Stimulated activated CD4-positive, alpha-beta T cell treated with anti-CD3 and anti-CD28 coated beads, Interleukin-2, amount 100 ng/mL, for 24 hours (primary cell): Measurements from ENCODE around the gene GRM4.

Experiments used
- DNase-seq, 2 donors: peaks; one replicate each; pipeline ENCODE4 v3.0.0-alpha.2; 2020

Gene GRM4

DNA sequence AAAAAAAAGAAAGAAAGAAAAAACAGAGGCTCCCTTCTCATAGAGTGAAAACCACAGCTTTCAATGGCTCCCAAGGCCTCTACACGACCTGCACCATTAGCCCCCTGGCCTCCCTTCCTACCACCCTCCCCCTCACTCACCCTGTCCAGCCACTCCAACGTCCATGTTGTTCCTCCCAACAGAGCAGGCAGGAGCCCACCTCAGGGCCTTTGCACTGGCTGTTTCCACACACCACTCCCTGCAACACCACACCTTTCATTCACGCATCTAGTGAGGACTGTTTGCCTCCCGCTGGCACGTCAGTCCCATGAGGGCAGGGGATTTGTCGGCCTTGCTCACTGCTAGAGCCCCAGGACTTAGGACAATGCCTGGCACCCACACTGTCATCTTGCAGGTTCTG, 39.5 kb downstream of the GRM4 start:
- DNase-seq = no peak

DNA sequence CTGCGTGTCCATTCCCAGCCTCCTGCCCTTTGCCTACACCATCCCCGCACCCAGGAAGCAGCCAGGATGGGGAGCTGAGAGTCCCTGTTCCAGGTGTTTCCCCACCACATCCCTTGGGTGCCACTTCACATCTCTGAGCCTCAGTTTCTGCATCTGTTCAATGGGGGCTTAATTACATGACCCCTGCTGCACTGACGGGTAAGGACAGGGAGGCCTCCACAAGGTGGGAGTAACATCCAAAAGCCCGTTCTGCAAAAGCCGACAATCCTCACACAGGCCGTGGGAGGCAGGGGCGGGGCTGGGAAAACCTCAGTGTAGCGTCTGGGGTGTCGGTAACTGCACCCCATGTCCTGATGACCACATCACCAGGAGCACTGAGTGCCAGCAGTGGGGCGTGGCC, 41.3 kb downstream of the GRM4 start:
- DNase-seq = no peak

DNA sequence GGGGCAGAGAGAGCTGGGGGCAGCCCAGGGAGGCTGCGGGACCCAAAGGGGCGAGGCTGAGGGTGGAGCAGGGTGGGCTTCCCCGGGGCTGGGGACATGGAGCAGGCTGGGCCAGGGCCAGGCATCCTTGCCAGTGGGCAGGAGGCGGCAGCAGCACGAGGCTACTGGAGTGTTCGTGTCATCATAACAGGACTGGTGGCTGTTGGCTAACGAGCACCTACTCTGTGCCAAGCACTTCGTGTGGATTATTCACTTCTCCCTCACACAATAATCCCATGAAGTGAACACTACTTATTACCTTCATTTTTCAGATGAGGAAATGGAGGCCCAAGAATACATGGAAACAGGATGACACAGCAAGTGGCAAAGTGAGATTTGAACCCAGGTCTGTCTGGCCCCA, 41.7 kb downstream of the GRM4 start:
- no peak for DNase-seq

DNA sequence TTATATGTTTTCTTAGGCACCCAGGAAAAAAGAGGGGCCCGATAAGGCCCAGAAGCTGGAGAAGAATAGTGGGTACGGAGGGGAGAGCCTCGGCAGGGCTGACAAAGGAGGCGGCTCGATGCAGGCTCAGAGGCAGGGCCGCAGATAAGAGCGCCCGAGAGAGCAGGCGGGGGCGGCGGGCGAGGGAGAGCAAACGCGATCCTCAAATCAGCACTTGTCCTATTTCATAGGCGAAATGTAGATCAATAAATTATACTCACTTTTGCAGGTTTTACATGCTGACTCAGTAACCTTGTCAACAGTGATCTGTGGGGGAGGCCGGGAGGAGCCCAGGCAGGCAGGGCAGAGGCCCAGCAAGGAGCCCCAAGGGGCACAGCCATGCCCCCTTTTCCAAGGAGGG, 42.6 kb downstream of the GRM4 start:
- DNase-seq = no peak

DNA sequence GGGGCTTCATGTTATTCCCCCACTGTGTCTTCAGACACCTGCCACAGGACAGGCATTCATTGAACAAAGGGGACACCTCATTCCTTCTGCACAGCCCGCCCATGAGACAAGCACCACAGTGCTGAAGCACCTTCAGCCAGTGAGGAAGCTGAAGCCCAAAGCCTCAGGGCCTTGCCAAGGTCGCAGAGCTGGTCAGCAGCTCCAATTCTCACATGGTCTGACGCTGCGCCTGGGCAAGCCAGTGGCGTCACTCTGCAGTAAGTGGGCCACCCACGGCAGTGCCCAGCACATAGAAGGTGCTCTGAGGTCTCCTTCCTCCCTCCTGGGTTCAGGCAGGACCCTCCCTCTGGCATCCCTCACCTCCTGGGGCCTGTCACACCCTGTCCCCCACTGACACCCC, 43.2 kb downstream of the GRM4 start:
- DNase-seq = no peak

DNA sequence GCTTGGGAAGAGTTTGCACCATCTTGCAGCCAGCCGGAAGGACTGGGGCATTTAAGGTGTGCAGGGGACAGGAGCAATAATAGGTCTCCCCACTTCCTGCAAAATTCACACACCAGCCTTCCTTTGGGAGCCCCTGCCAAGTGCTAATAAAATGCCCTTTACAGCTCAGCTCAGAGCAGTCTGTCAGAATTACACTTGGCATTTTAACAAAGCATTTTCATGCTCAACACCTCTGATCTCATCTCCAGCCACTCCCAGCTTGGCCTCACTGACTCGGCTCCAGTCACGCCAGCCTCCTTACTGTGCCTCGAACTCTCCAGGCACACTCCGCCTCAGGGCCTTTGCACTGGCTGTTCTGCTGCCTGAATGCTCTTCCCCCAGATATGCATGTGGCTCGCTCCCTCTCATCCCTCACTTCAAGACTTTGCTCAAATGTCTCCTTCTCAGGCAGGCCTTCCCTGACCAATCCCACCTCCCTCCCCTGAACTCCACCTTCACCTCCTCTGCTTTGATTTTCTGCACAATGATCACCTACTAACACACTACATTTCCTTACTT, 43.7 kb downstream of the GRM4 start:
- DNase-seq = no peak

DNA sequence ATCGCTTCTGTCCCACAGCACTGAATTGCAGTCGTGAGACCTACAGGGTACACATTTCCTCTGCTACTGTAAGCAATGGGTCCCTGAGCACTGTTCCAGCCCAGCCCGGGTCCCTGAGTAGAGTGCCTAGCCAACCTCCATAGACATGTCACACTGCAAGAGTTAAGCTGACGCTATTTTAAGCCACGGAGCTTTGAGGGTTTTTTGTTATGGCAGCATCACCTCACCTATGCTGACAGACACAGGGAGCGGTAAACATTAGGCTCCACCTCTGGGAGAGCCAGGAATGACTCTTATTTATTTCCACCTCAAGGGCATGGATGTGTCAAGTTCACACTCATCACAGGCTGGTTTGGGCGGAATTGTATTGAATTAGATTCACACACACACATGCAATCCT, 45.1 kb downstream of the GRM4 start:
- no peak for DNase-seq

DNA sequence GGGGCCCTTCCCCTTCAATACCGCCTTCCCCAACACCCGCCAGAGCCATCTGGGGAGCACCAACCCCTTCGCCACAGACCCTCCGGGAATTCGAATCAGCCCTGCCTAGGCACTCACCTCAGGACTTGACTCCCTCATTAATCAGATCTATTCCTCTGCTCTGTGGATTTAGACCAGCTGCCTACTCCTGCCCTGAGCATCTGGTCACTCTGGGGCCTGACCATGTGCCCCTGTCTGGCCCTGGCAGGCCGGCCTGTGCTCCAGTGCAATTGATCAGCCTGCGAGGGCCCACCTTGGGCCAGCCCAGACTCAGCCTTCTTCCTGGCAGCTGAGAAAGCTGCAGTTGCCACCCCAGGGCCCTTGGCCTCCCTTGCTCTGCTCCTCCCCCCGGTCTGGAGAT, 46.0 kb downstream of the GRM4 start:
- no peak for DNase-seq

DNA sequence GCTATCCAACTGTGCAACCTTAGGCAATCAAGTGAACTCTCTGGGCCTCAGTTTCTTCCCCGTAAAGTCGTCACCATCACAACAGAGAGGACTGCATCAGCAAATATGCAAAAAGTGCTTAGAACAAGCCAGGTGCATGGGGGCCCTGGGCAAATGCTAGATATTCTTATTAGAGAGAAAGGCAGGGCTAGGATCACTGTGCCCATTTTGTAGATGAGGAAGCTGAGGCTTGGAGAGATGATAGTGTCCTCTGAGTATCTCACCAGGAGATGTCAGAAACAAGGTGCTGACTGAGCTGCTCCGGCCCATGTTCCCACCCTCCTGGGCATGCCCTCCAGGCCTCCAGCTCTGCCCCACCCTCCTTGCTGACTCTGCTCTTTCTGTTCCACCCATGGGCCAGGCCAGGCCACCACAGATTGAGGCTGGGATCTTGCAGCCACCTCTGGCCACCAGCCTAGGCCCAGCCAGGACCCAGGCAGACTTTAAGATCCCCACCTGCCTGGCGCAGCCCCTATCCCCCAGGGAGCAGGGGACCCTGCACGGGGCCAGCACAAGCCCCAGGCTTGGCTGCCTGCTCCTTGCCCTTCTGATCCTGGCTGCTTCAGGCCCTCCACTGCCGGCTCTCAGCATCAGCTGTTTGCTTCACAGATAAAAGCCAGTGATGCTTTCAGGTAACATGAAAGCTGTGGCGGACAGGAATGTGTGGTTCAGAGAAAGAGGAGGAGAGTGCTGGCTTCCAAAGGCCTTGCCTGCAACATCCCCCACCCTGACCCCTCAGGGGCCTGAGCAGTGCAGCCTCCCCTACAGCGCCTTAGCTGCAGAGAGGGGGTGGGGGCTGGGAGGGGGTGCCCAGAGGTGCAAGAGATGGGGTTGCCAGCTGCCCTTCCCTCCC, 47.6 kb downstream of the GRM4 start:
- no peak for DNase-seq

DNA sequence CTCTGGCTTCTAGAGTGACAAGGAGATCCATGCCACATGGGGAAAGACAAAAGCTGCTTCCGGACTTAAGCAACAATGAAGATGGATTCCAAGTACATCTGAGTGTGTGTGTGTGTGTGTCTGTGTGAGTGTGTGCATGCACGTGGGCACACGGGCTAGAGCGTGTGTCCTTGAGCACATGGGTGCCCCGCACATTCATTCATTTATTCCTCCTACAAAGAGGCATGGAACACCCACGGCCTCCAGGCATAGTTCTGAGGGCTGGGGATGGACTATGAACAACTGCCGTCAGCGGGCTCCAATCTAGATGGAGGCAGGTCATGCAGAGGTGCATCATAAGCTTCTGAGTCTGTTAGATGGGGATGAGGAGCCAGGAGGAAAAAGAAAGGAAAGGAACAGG, 49.1 kb downstream of the GRM4 start:
- DNase-seq = no peak

DNA sequence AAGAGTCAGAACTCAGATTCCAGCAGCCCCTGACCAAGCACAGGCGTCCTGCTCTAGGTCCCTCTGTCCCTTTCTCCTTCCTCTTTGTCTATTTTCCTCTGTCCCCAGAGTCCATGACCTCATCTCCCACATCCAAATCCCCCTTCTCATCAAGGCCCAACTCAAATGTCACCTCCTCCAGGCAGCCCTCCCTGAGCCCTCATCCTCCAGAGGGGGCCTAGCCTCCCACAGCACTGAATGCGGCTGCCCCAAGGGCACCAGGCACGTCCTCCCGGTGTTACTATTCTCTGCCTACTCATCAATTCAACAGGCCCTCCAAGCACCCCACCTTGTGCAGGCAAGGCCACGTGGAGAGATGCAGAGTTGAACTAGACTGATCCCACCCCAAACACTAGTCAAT, 49.7 kb downstream of the GRM4 start:
- DNase-seq = no peak

DNA sequence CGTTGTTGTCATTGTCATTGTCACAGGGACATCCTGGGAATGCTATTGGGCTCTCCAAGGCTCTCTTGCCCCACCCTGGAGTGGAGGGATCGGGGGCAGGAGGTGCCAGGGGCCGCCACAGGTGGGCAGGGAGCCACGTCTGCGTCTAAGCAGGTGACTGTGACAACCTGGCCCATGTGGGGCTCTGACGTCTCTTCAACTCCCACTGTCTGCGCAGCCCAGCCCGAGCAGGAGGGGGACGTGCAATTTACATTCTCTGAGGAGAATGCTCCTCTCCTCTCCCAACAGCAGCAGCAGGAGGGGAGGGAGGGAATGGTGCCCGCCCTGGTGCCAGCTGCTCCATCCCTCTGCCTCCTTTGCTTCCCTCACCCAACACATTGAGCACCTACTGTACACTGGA, 50.1 kb downstream of the GRM4 start:
- no peak for DNase-seq

DNA sequence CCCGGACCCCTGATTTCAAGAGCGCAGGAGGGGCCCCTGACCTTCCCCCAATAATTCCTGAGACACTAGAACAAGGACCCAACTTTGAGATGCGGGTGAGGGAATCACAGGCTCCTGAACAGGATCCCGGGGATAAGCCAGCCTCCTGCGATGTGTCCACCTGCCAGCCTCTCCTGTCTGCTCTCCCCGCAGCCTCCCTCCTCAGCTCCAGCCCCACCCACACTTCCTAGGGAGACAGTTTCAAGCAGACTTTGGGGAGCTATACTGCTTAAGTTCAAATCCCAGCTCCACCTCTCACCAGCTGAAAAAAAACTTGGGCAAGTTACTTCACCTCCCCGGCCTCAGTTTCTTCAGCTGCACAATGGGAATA, 50.8 kb downstream of the GRM4 start:
- DNase-seq = no peak

DNA sequence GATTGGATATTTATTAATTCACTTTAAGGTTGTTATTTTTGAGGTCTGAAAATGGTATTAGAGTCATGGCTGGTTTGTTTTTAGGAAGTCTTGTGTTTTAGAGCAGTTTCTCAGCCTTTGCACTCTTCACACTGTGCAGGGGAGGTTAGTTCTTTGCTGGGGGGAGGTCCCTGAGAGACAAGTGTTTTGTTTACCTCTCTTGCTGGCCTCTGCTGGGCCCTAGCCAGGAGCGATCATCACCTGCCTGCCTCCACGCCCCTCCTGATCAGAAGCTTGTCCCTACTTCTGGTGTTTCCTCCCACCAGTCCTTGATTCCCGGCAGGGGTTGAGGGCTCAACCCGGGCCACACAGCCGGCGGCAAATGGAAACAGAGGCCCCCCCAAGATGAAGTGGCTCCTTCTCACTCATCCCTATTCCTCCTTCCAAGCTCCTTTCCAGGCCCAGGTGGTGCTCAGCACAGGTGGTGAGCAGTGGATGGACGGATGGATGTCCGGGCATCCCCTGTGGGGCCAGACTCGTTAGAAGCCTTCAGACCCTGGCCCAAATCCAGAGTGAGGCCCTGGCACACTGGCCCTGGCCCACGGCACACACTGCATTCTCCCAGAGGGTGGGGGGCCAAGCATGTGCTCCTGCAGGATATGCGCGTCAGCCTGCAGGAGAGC, 51.3 kb downstream of the GRM4 start:
- DNase-seq = no peak

DNA sequence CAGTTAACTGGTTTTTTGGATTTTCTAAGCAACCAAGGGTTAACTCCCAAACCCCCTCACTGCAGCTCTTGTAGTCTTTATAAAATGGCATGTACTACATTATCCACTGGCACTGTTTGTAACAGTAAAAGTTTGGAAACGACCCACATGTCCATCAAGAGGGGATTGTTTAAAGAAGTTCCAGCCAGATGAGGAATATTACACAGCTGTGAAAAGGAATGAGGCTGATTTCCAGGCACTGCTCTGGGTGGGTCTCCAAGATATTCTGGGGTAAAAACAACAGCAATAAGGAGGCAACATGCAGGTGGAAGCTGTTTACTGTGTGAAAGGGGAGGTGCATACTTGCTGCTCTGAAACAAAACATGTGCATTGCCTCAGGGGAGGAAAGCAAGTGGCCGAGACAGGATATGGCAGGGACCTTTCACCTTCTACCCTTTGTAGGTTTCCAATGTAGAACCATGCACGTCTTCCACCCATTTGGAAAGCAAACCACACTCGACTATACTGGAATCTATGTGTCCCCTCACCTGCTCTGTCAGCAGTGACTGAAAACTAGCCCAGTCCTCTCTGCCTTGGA, 51.9 kb downstream of the GRM4 start:
- no peak for DNase-seq

DNA sequence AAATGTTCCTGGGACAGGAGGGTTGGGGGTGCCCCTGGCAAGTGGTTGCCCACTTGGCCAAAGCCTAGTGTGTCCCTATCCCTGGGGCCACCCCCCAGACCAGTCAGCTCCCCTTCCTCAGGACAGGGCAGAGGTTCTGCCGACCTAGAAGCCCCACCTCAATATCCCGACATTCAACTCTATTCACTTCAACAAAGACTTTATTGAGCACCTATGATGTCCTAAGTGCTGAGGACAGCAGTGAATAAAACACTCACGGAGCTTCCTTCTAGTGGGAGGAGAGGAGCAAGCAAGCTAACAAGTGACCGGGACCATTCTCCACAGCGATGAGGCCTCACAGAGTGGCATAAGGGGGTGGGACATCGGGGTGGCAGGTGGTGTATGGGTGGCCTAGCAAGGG, 52.7 kb downstream of the GRM4 start:
- no peak for DNase-seq

DNA sequence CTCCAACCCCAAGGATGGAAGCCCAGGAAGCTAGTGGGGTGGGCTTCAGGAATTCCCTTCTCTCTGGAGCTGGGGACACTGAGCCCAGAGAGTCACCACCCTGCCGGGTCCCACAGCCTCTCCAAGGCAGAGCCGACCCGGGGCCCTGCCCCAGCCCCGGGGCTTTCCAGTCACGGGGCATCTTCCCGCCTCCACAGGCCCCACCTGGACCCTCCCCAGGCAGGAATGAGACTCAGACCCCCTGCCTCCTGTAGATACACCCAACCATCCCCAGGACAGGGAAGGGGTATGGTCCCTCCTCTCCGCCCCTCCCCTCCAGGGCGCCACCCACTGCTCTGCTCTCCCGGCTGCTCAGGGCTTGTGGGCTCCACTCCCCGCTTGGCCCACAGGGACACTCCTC, 53.3 kb downstream of the GRM4 start:
- DNase-seq = no peak

DNA sequence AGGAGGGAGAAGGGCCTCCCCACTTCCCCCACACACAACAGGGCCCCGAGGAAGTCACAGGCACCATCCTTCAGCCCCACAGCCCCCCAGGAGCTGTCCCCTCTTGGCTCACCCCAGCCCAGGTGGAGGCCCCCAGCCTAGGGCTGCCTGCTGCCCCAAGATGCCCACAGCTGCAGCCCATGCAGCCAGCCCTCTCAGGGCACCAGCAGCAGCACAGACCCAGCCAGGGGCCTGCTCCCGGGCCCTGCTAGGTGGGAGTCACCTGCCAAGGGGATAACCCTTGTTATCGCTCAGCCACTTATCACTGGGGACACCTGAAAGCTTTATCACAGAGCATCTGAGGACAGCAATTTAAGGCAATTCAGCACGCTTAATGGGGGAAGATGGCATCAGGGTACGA, 55.0 kb downstream of the GRM4 start:
- DNase-seq = no peak

DNA sequence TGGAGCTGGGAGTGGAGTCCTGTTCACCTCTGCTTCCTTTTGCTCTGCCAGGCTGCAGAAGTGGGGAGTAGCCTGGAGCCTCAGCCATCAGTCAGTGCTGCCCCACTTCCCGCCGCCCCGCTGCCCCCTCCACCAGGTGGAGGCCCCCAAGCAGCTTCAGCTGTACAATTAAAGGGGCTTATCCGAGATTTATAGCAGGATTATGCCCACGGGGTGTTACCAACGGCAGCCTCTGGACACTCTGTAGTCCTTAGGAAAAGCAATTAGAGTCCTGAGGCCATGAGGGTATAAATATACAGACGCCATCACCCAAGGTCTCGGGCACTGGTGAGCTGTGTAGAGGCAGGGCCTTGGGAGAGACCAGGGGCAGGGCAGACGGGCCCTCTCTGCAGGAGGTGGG, 55.4 kb downstream of the GRM4 start:
- no peak for DNase-seq

DNA sequence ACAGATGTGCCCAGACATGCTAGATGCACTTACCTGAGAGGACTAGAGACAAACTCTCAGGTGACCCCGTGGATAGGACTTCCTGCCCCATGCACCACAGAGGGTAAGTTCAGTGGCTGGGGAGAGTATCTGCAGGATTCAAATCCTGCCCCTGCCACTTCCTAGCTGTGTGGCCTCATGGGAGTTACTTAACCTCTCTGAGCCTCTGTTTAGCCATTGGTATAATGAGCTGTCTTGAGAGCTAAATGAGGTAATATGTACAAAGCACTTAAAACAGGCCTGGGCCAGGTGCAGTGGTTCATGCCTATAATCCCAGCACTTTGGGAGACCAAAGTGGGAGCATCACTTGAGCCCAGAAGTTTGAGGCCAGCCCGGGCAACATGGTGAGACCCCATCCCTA, 59.3 kb downstream of the GRM4 start:
- no peak for DNase-seq

DNA sequence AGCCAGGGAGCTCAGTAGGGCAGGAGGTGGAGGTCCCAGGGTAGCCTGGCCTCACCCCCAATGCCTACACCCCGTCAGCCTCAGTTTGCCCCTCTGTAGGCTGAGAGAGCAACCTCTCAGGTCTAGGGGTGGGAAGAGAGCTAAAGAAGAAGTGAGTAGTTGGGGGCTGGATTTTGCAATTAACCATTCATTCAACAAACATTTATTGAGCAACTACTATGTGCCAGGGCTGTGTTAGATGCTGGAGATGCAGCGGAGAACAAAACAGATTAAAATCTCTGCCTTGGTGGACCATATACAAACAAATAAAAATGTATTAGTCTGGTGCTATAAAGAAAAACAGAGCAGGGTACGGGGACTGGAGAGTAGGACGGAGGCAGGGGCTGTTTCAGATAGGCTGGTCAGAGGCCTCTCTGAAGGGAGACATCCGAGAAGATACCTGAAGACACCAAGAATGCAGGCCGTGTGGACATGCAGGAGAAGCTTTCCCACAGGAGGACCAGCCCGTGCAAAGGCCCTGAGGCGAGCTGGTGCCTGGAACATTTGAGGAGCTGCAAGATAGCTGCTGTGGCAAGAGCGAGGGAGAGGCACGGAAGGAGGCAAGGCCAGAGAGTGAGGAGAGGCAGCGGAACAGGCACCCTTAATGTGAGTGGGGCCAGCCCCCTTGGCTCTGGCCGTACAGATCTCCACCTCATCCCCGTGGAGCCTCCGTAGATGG, 60.3 kb downstream of the GRM4 start:
- DNase-seq = no peak

DNA sequence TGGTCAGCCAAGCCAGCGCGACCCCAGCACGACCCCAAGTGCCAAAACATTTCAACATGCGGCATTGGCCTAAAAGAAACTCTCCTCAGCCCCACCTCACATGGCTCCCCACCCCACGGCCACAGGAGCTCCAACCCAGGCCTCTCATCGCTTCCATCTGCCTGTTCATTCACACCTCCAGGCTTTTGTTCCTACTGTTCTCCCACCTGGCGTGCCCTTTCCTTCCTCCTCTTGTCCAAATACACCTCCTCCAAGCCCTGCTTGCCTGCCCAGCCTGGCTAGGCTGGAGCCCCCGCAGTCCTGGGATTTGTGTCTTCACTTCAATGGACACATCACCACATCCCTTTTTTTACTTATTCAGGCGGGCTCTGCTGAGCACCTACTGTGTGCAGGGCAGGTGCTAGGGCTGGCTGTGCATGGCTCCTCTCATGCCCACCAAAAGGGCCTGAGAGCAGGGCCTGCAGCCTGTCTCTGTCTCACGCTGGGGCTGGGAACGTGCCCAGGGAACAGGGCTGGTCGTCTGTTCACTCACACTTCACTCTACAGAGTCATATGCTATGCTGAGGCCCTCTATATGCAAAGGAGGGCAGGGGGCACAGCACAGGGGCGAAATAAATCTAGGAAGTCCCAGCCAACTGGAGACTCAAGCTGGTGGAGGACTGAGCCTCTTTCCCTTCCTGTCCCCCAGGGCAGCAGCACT, 61.1 kb downstream of the GRM4 start:
- no peak for DNase-seq
